Caco-2 (cell line): ENCODE measurements around the gene KCNIP4. TPM values are rescaled to one million over a fixed set of nuclear protein-coding genes. Genes with fewer than 3 reads are reported as not detected.

Source experiments
- BruUV-seq: library from RNA; stranded (reverse); fragments of 400-500 nt; replicated peaks from 2 replicates; lab custom pipeline; 2021; lab: Mats Ljungman, UMichigan
- CTCF ChIA-PET: fragments of 300-600 bp; sonication (Branson Sonifier 250); formaldehyde crosslinking; loops from one replicate; lab custom pipeline; 2022; ENCODE audit warnings: antibody characterized with exemption; lab: Charles Lee
- POLR2A ChIA-PET: fragments of 300-600 bp; sonication (Branson Sonifier 250); formaldehyde crosslinking; loops from one replicate; lab custom pipeline; 2022; ENCODE audit warnings: antibody characterized with exemption; lab: Charles Lee
- DNase-seq, 2 experiments: peaks; one replicate each; pipeline versions ENCODE4 v3.0.0 to v3.0.0-alpha.2; 2020 to 2022
- H3K27me3 ChIP-seq: replicated peaks from 2 replicates; pipeline ENCODE4 v1.6.0; 2011; ENCODE audit warnings: low read length; ENCODE audit not compliant: control insufficient read depth, insufficient read depth
- H3K36me3 ChIP-seq: 2 replicates; pipeline ENCODE4 v1.5.1; 2011; ENCODE audit warnings: low read length; ENCODE audit not compliant: control insufficient read depth, insufficient read depth
- H3K4me1 ChIP-seq: fragments of 250-450 bp; sonication (Bioruptor Pico); 2 replicates; pipeline ENCODE4 v1.5.1; 2020; ENCODE audit warnings: mild to moderate bottlenecking
- H3K4me3 ChIP-seq: 2 replicates; pipeline ENCODE4 v1.5.1; 2011; ENCODE audit warnings: low read depth, mild to moderate bottlenecking, control low read depth, low read length
- H3K9me3 ChIP-seq: fragments of 250-450 bp; sonication (Bioruptor Pico); 2 replicates; pipeline ENCODE4 v1.5.1; 2020; ENCODE audit warnings: mild to moderate bottlenecking, moderate library complexity
- H3K27ac Mint-ChIP-seq: one replicate; pipeline ENCODE4 v1.8.0; 2022; ENCODE audit warnings: mixed read lengths; ENCODE audit not compliant: unreplicated experiment
- H3K27me3 Mint-ChIP-seq: one replicate; pipeline ENCODE4 v1.8.0; 2022; ENCODE audit warnings: mixed read lengths; ENCODE audit not compliant: insufficient read depth, unreplicated experiment
- H3K36me3 Mint-ChIP-seq: one replicate; pipeline ENCODE4 v1.8.0; 2022; ENCODE audit warnings: mild to moderate bottlenecking, mixed read lengths; ENCODE audit not compliant: insufficient read depth, unreplicated experiment
- H3K4me1 Mint-ChIP-seq: one replicate; pipeline ENCODE4 v1.8.0; 2022; ENCODE audit warnings: low read depth, mixed read lengths; ENCODE audit not compliant: unreplicated experiment
- H3K4me3 Mint-ChIP-seq: one replicate; pipeline ENCODE4 v1.8.0; 2022; ENCODE audit warnings: mild to moderate bottlenecking, moderate library complexity, mixed read lengths; ENCODE audit not compliant: unreplicated experiment
- H3K9me3 Mint-ChIP-seq: one replicate; pipeline ENCODE4 v1.8.0; 2022; ENCODE audit warnings: mixed read lengths; ENCODE audit not compliant: unreplicated experiment
- CTCF ChIP-seq, 2 experiments: fragments of 200-600 bp in 1 of 2; IDR thresholded peaks; 1 replicate in 1 of 2; 2 replicates in 1 of 2; pipeline versions ENCODE4 v1.5.1 to v1.8.0; 2011 to 2022; ENCODE audit warnings: antibody characterized with exemption in 1 of 2, control low read depth in 1 of 2, inconsistent platforms in 1 of 2, low read depth in 1 of 2, low read length in 1 of 2, mild to moderate bottlenecking in 1 of 2, moderate library complexity in 1 of 2; ENCODE audit not compliant: insufficient read depth in 1 of 2, severe bottlenecking in 1 of 2, unreplicated experiment in 1 of 2
- intact Hi-C: fragments of 100-400 bp; cut with micrococcal nuclease; formaldehyde crosslinking; loops from one replicate; pipeline ENCODE4 v1.10.0; 2022; ENCODE audit not compliant: unreplicated experiment
- total RNA-seq: library from RNA; stranded (reverse); gene quantifications from 2 replicates; pipeline ENCODE4 v1.2.3, GENCODE V29; 2022

KCNIP4 gene
- total RNA-seq, 1 experiment from 2014 or later: not detected

GRCh38 chr4:21991562-21991961, 43.0 kb upstream of the KCNIP4 start:
- Mint-ChIP-seq H3K4me3 (no peak overlapping the region), H3K9me3 (no peaks in the 10 kb centered on the region), H3K4me1 (no peaks in the 10 kb centered on the region), H3K36me3 (no peaks in the 10 kb centered on the region), H3K27me3 (peaks cover 4% of the 10 kb centered on the region), H3K27ac (no peak overlapping the region)
- no peaks in the 10 kb centered on the region for H3K9me3 ChIP-seq
- CTCF ChIA-PET: no interaction called here
- no peaks in the 10 kb centered on the region for H3K36me3 ChIP-seq
- POLR2A ChIA-PET: no interaction called here
- no peak for DNase-seq
- H3K27me3 ChIP-seq: no peaks in the 10 kb centered on the region
- H3K4me1 ChIP-seq: no peaks in the 10 kb centered on the region
- no TSS peak for BruUV-seq
- no peak for TF ChIP-seq CTCF (IDR thresholded peaks at IDR 0.05; ENCODE audit: insufficient read depth in 1 of 2, low read depth in 1 of 2, low read length in 1 of 2, severe bottlenecking in 1 of 2, unreplicated experiment in 1 of 2)
- intact Hi-C loops: no loop called here
- H3K4me3 ChIP-seq: no peak overlapping the region

DNA sequence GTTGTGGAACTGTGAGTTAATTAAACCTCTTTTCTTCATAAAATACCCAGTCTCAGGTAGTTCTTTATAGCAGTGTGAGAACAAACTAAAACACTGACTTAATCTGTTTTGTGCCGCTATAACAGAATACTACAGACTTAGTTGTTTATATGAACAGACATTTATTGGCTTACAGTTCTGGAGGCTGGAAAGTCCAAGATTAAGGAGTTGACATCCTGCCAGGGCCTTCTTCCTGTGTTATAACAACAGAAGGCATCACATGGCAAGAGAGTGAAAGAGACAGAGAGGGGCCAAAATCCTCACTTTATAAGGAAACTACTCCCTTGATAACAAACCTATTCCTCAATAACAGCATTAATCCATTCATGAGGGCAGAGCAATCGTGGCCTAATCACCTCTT, 42.5 kb upstream of the KCNIP4 start:
- no peaks in the 10 kb centered on the region for H3K9me3 ChIP-seq
- peaks cover 4% of the 10 kb centered on the region for H3K27me3 Mint-ChIP-seq
- no peaks in the 10 kb centered on the region for H3K9me3 Mint-ChIP-seq
- ChIA-PET CTCF (no interaction called here), POLR2A (no interaction called here)
- H3K4me3 ChIP-seq: no peak overlapping the region
- no peaks in the 10 kb centered on the region for H3K27me3 ChIP-seq
- BruUV-seq: no TSS peak
- no peak overlapping the region for H3K4me3 Mint-ChIP-seq
- H3K27ac Mint-ChIP-seq: no peak overlapping the region
- no peak for DNase-seq
- no peaks in the 10 kb centered on the region for H3K4me1 ChIP-seq
- no peaks in the 10 kb centered on the region for H3K4me1 Mint-ChIP-seq
- H3K36me3 Mint-ChIP-seq: no peaks in the 10 kb centered on the region
- intact Hi-C loops: no loop called here
- H3K36me3 ChIP-seq: no peaks in the 10 kb centered on the region
- no peak for TF ChIP-seq CTCF (IDR thresholded peaks at IDR 0.05; ENCODE audit: insufficient read depth in 1 of 2, low read depth in 1 of 2, low read length in 1 of 2, severe bottlenecking in 1 of 2, unreplicated experiment in 1 of 2)

GRCh38 chr4:21989351-21989750, 40.8 kb upstream of the KCNIP4 start:
- BruUV-seq: no TSS peak
- no peaks in the 10 kb centered on the region for H3K27me3 ChIP-seq
- Mint-ChIP-seq H3K4me3 (no peak overlapping the region), H3K36me3 (no peaks in the 10 kb centered on the region), H3K9me3 (no peaks in the 10 kb centered on the region), H3K4me1 (no peaks in the 10 kb centered on the region), H3K27ac (no peak overlapping the region), H3K27me3 (no peaks in the 10 kb centered on the region)
- ChIA-PET POLR2A (no interaction called here), CTCF (no interaction called here)
- H3K4me1 ChIP-seq: no peaks in the 10 kb centered on the region
- H3K36me3 ChIP-seq: no peaks in the 10 kb centered on the region
- no peak for DNase-seq
- no peak for TF ChIP-seq CTCF (IDR thresholded peaks at IDR 0.05; ENCODE audit: insufficient read depth in 1 of 2, low read depth in 1 of 2, low read length in 1 of 2, severe bottlenecking in 1 of 2, unreplicated experiment in 1 of 2)
- no peaks in the 10 kb centered on the region for H3K9me3 ChIP-seq
- intact Hi-C loops: no loop called here
- H3K4me3 ChIP-seq: no peak overlapping the region
